GM23338 (cell line): Measurements from ENCODE around the gene CMBL. TPM values are rescaled to one million over a fixed set of nuclear protein-coding genes. Genes with fewer than 3 reads are reported as not detected.
"Not testable (repeated sequence)": the region's sequence is repeated elsewhere in the genome, so short reads cannot be mapped to it uniquely, and the experiment has no call there.

Experiments
- ATAC-seq: fragments of 200-7000 bp; cut with Tn5 transposase; 3 replicates; pipeline ENCODE4 v1.9.1; 2020
- DNase-seq: peaks from one replicate; pipeline ENCODE4 v3.0.0-alpha.2; 2015; ENCODE audit warnings: low spot score
- H2AFZ ChIP-seq: fragments of 200-600 bp; sonication (generic); 2 replicates; pipeline ENCODE4 v1.8.0; 2016; ENCODE audit warnings: antibody characterized with exemption, mild to moderate bottlenecking, moderate library complexity
- H3F3A ChIP-seq: fragments of 200-600 bp; sonication (generic); replicated peaks from 2 replicates; pipeline ENCODE4 v1.8.0; 2017; ENCODE audit warnings: antibody characterized with exemption, mixed run types, low read depth
- H3K27ac ChIP-seq: fragments of 200-600 bp; sonication (generic); 2 replicates; pipeline ENCODE4 v1.6.1; 2016; ENCODE audit warnings: low read depth
- H3K27me3 ChIP-seq: fragments of 200-600 bp; sonication (generic); 2 replicates; pipeline ENCODE4 v1.8.0; 2016; ENCODE audit warnings: mild to moderate bottlenecking, mixed run types, moderate library complexity; ENCODE audit not compliant: insufficient read depth
- H3K36me3 ChIP-seq: fragments of 200-600 bp; sonication (generic); 2 replicates; pipeline ENCODE4 v1.8.0; 2016; ENCODE audit warnings: mild to moderate bottlenecking; ENCODE audit not compliant: insufficient read depth
- H3K4me1 ChIP-seq: fragments of 200-600 bp; sonication (generic); 2 replicates; pipeline ENCODE4 v1.8.0; 2016; ENCODE audit warnings: mild to moderate bottlenecking, moderate library complexity; ENCODE audit not compliant: insufficient read depth
- H3K4me2 ChIP-seq: fragments of 200-600 bp; sonication (generic); 2 replicates; pipeline ENCODE4 v1.7.1; 2017; ENCODE audit warnings: mixed run types
- H3K4me3 ChIP-seq: fragments of 200-600 bp; sonication (generic); 2 replicates; pipeline ENCODE4 v1.6.1; 2016; ENCODE audit warnings: mixed run types
- H3K79me2 ChIP-seq: fragments of 200-600 bp; sonication (generic); replicated peaks from 2 replicates; pipeline ENCODE4 v1.8.0; 2017; ENCODE audit warnings: mild to moderate bottlenecking; ENCODE audit not compliant: insufficient read depth
- H3K9me2 ChIP-seq: fragments of 200-600 bp; sonication (generic); 2 replicates; pipeline ENCODE4 v1.8.0; 2017; ENCODE audit not compliant: insufficient read depth
- H4K20me1 ChIP-seq: fragments of 200-600 bp; sonication (generic); replicated peaks from 2 replicates; pipeline ENCODE4 v1.8.0; 2017; ENCODE audit warnings: mild to moderate bottlenecking; ENCODE audit not compliant: insufficient read depth
- H3K27ac Mint-ChIP-seq: 2 replicates; pipeline ENCODE4 v1.8.0; 2020; ENCODE audit warnings: inconsistent platforms, mild to moderate bottlenecking, moderate library complexity, mixed read lengths
- H3K27me3 Mint-ChIP-seq: 3 replicates; pipeline ENCODE4 v1.8.0; 2022; ENCODE audit warnings: low read depth, mild to moderate bottlenecking, moderate library complexity, mixed read lengths, inconsistent platforms; ENCODE audit not compliant: insufficient read depth, poor library complexity
- H3K36me3 Mint-ChIP-seq: 3 replicates; pipeline ENCODE4 v1.8.0; 2021; ENCODE audit warnings: low read depth, mild to moderate bottlenecking, inconsistent platforms, moderate library complexity, mixed read lengths
- H3K4me1 Mint-ChIP-seq: 3 replicates; pipeline ENCODE4 v1.8.0; 2020; ENCODE audit warnings: mild to moderate bottlenecking, inconsistent platforms, mixed read lengths
- H3K4me3 Mint-ChIP-seq: 3 replicates; pipeline ENCODE4 v1.8.0; 2021; ENCODE audit warnings: moderate library complexity, mild to moderate bottlenecking, inconsistent platforms, mixed read lengths
- H3K9me3 Mint-ChIP-seq: 3 replicates; pipeline ENCODE4 v1.8.0; 2020; ENCODE audit warnings: moderate library complexity, mild to moderate bottlenecking, inconsistent platforms, mixed read lengths
- CREB1 ChIP-seq: fragments of 250-450 bp; sonication (Bioruptor Pico); IDR thresholded peaks from 2 replicates; pipeline ENCODE4 v1.5.0; 2020; ENCODE audit warnings: low read depth, mild to moderate bottlenecking, moderate library complexity
- CTCF ChIP-seq, 2 experiments: fragments of 200-600 bp in 1 of 2; sonication (generic) in 1 of 2; conservative IDR thresholded peaks; 2 replicates each; pipeline versions ENCODE4 v1.5.1 to v1.6.1; 2016 to 2017; ENCODE audit warnings: antibody characterized with exemption in 2 of 2, low read depth in 2 of 2, mild to moderate bottlenecking in 2 of 2, moderate library complexity in 1 of 2
- EZH2phosphoT487 ChIP-seq: fragments of 200-600 bp; sonication (generic); IDR thresholded peaks from one replicate; pipeline ENCODE4 v1.8.1; 2018; ENCODE audit warnings: antibody characterized with exemption; ENCODE audit not compliant: unreplicated experiment
- JUNB ChIP-seq: IDR thresholded peaks from one replicate; pipeline ENCODE4 v1.6.1; 2016; ENCODE audit warnings: antibody characterized with exemption; ENCODE audit not compliant: unreplicated experiment
- NANOG ChIP-seq: IDR thresholded peaks from 2 replicates; pipeline ENCODE4 v1.6.1; 2016; ENCODE audit warnings: antibody characterized with exemption, borderline replicate concordance
- REST ChIP-seq: IDR thresholded peaks from one replicate; pipeline ENCODE4 v1.6.1; 2018; ENCODE audit warnings: antibody characterized with exemption; ENCODE audit not compliant: unreplicated experiment
- STAT1 ChIP-seq: IDR thresholded peaks from one replicate; pipeline ENCODE4 v1.6.1; 2016; ENCODE audit warnings: antibody characterized with exemption; ENCODE audit not compliant: unreplicated experiment
- ZNF114 ChIP-seq: fragments of 250-450 bp; sonication (Bioruptor Pico); IDR thresholded peaks from 2 replicates; pipeline ENCODE4 v1.5.0; 2020; ENCODE audit warnings: mild to moderate bottlenecking, moderate library complexity
- ZNF331 ChIP-seq: fragments of 250-450 bp; sonication (Bioruptor Pico); IDR thresholded peaks from 2 replicates; pipeline ENCODE4 v1.5.0; 2020; ENCODE audit warnings: low read depth, mild to moderate bottlenecking, moderate library complexity
- ZNF462 ChIP-seq: fragments of 250-450 bp; sonication (Bioruptor Pico); IDR thresholded peaks from 2 replicates; pipeline ENCODE4 v1.5.0; 2020; ENCODE audit warnings: mild to moderate bottlenecking, moderate library complexity
- polyA plus RNA-seq: library from polyadenylated mRNA; unstranded; fragments of >200 nt; fragmentation: Nextera tagmentation; extraction: Ambion mirVana; gene quantifications from 2 replicates; pipeline ENCODE4 v1.2.1, GENCODE V29; 2016
- total RNA-seq: library from RNA; depleted of rRNA; stranded (reverse); fragments of >200 nt; shearing (Covaris generic); gene quantifications from 2 replicates; pipeline ENCODE4 v1.2.3, GENCODE V29; 2014

CMBL gene
- total and polyA plus RNA-seq, 2 experiments from 2014 or later, result 13.2 to 24.1 TPM

GRCh38 chr5:10344461-10345106, 36.9 kb upstream of the CMBL start:
- H3K4me2 ChIP-seq, H3K27ac ChIP-seq, H3K4me3 ChIP-seq, H3K4me3 Mint-ChIP-seq, H3K36me3 ChIP-seq, H2AFZ ChIP-seq, H3F3A ChIP-seq, H3K27me3 Mint-ChIP-seq, H3K27me3 ChIP-seq, H4K20me1 ChIP-seq, H3K27ac Mint-ChIP-seq, H3K9me2 ChIP-seq, H3K4me1 ChIP-seq, ATAC-seq, H3K79me2 ChIP-seq, H3K36me3 Mint-ChIP-seq, H3K9me3 Mint-ChIP-seq, H3K4me1 Mint-ChIP-seq, DNase-seq: not testable (repeated sequence)

GRCh38 chr5:10343486-10343885, 35.8 kb upstream of the CMBL start:
- Mint-ChIP-seq H3K4me3 (no peak overlapping the region), H3K9me3 (no peaks in the 10 kb centered on the region), H3K4me1 (peaks cover 15% of the 10 kb centered on the region), H3K36me3 (no peaks in the 10 kb centered on the region; the same call in 2 of the 3 replicates), H3K27ac (no peak overlapping the region), H3K27me3 (peaks cover 5% of the 10 kb centered on the region)
- peaks cover 11% of the 10 kb centered on the region for H3K4me1 ChIP-seq
- no peak overlapping the region for H2AFZ ChIP-seq
- H4K20me1 ChIP-seq, result no peaks in the 10 kb centered on the region; the same call in 1 of the 2 replicates
- H3K27me3 ChIP-seq, result no peaks in the 10 kb centered on the region
- H3F3A ChIP-seq, result 0 out of 2 replicates have a peak, but pooled peaks cover 8% of the 10 kb centered on the region
- DNase-seq (no peak), ATAC-seq (no peak)
- H3K27ac ChIP-seq, result no peak overlapping the region
- no peak overlapping the region for H3K4me3 ChIP-seq
- H3K79me2 ChIP-seq, result no peaks in the 10 kb centered on the region
- H3K4me2 ChIP-seq, result no peak overlapping the region
- H3K9me2 ChIP-seq, result no peaks in the 10 kb centered on the region
- H3K36me3 ChIP-seq, result no peaks in the 10 kb centered on the region
- TF ChIP-seq NANOG, result no peak
- no peak for TF ChIP-seq REST
- no peak for TF ChIP-seq ZNF331
- no peak for TF ChIP-seq CREB1
- TF ChIP-seq EZH2phosphoT487, result no peak
- TF ChIP-seq STAT1, result no peak
- TF ChIP-seq ZNF462, result no peak
- no peak for TF ChIP-seq CTCF (conservative IDR thresholded peaks at IDR 0.05; ENCODE audit: low read depth in 2 of 2)
- no peak for TF ChIP-seq ZNF114
- TF ChIP-seq JUNB, result no peak
